NB4 (cell line): ENCODE measurements around the gene TTC22.

Experiments used
- POLR2A ChIP-seq: IDR thresholded peaks from 2 replicates; pipeline ENCODE4 v1.6.1; 2011; ENCODE audit warnings: mild to moderate bottlenecking; ENCODE audit not compliant: insufficient read length; ENCODE audit errors: extremely low read depth
- TF ChIP-seq, protein P1 (sequence below): IDR thresholded peaks from one replicate; pipeline ENCODE4 v1.5.1; 2012; ENCODE audit warnings: low read depth, low read length

DNA sequence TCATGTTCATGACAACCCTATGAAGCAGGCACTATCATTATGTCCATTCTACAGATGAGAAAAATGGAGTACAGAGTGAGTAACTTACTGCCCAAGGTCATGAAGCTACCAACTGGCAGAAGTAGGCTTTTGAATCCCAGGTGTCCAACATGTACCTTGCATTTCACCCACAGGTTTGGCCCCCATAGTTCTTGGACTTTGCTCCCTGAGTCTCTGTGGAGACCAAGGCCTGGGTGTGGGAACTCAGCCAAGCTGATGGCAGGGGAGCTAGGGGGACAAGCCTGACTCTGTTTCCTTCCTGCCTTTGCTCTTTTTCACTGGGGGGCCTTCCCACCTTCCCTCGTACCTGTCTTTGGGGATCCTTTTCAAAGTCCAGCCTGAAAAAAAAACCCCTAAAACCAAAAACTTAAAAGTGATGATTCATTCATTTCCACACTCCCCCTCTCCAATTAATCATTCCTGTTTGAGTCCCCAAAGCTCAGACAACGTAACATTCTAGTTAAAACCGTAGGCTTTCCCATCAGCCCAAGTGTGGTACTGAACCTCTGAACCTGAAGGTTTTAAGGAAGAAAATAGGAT lies 8.5 kb upstream of the TTC22 start:
- TF ChIP-seq, protein P1, sequence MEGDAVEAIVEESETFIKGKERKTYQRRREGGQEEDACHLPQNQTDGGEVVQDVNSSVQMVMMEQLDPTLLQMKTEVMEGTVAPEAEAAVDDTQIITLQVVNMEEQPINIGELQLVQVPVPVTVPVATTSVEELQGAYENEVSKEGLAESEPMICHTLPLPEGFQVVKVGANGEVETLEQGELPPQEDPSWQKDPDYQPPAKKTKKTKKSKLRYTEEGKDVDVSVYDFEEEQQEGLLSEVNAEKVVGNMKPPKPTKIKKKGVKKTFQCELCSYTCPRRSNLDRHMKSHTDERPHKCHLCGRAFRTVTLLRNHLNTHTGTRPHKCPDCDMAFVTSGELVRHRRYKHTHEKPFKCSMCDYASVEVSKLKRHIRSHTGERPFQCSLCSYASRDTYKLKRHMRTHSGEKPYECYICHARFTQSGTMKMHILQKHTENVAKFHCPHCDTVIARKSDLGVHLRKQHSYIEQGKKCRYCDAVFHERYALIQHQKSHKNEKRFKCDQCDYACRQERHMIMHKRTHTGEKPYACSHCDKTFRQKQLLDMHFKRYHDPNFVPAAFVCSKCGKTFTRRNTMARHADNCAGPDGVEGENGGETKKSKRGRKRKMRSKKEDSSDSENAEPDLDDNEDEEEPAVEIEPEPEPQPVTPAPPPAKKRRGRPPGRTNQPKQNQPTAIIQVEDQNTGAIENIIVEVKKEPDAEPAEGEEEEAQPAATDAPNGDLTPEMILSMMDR = no peak
- TF ChIP-seq POLR2A = no peak
